IPS DF 4.7 (cell line): Measurements from ENCODE around the gene RASAL3.
"Not testable (repeated sequence)": the region's sequence is repeated elsewhere in the genome, so short reads cannot be mapped to it uniquely, and the experiment has no call there.

Experiments used
- DNase-seq: peaks from one replicate; pipeline ENCODE4 v3.0.0-alpha.2; 2013; ENCODE audit warnings: low spot score; ENCODE audit errors: extremely low read depth

RASAL3 gene

GRCh38 chr19:15464394-15465385 lies at the start of gene RASAL3:
TSS of gene RASAL3 (minus strand) at chr19:15464544. CDS start at chr19:15464358, 186 bp downstream.
- no peak for DNase-seq

- no peak for DNase-seq
Observed at GRCh38 chr19:15511671-15512424, 47.5 kb upstream of the RASAL3 start.

DNA sequence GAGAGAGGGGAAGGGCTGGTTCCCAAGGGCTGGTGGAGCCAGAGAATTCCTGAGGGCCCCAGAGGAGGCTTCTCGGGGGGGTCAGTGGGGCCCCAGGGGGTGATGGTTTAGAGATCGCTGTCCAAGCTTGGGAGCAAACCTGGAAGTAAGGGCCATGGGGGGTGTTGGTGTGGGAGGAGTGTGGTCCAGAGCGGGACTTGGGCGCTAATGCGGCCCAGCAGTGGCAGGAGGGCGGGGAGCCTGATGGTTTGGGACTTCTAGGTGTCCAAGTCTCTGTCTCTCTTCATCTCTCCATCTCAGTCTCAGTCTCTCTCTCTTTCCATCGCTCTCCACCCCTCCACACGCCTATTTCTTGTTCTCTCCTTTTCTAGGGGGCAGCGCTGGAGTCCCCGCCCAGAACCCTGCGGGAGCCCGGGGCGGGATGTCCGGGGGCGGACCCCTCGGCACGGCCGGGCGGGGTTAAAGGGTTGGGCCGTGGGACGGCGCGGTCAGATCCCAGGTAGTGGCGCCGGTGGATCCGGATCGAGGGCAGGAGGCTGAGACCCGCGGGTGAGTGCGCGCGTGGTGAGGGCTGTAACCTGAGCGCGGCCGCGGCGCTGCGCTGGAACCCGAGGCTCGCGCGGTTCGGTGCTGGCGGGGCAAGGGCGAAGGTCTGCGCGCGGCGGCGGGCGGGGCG lies 43.8 kb upstream of the RASAL3 start, which contains the start of gene CYP4F22:
Gene CYP4F22 (plus strand): TSS at position 491 of the 676 bp plus-strand sequence. CDS start 16,812 bp downstream, outside the sequence.
- no peak for DNase-seq

DNA sequence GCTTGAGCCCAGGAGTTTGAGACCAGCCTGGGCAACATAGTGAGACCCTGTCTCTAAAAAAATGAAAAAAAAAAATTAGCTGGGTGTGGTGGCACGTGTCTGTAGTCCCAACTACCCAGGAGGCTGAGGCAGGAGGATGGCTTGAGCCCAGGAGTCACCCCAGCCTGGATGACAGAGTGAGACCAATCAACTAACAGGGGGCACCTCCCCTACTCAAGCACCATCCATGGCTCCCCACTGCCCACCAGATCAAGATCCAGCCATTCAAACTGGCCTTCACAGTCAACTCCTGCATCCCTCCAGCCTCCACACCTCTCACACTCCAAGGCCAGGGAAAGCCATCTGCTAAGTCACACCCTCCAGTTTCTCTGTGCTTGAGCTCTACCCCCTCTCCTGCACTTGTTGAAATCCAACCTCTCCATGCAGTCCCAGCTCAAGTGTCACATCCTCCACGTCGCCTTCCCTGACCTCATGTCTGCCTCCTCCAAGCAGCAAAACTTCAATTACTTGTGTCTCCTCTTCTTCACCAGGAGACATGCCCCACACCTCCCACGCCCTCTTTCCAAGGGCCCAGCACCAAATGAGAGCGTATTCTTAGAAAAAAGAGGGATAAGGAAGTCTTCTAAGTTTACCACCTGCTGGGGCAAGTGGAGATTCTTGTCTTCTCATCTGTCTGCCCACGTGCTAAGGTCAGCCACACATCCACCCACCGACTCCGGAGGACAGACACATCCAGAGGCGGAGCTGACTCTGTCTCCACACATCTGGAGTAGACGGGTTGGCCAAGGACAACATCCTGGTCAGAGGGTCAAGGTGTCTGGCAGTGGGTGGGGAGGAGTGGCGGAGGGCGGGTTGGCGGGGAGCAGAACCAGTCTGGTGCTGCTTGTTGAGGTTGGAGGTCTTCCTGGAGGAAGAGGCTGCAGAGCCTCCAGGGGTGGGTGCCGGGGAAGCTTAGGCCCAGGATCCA lies 43.0 kb upstream of the RASAL3 start:
- DNase-seq, result no peak

DNA sequence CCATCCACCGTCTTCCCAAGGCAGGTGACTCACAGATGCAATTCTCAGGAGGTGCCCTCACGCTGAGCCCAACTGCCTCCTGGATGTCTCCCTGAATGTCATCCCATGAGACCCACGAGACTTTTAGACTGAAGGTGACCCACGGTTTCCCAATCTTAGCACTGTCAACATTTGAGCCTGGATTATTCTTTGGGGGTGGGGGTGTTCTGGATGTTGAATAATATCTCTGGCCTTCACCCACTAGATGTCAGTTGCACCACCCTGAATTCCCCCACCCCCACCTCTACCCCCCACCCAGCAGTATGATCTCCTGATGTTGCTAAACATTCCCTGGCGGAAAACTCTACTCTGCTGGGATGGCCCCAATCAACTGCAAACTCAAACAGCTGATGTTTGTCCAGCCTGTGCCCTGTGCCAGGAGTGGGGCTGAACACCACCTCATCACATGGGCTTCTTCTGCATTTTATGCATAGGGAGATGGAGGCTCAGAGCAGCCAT lies 41.8 kb upstream of the RASAL3 start:
- DNase-seq, result no peak

DNA sequence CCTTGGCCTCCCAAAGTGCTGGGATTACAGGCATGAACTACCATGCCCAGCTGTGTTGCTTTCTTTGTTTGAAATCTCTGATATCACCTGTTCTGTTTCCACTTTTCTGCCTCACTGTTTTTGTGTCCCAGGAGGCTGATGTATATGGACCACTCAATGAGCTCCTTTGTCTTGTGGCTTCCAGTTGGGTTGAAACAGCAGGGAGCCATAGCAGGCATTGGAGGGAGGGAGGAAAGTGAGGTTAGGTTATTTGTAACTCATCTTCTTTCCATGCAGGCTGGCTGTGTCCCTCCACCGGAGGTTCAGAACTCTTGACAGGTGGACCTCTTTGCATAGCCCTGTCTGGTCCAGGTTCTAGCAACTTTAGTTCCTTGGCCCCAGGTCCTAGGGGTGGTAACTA lies 37.9 kb upstream of the RASAL3 start:
- no peak for DNase-seq

DNA sequence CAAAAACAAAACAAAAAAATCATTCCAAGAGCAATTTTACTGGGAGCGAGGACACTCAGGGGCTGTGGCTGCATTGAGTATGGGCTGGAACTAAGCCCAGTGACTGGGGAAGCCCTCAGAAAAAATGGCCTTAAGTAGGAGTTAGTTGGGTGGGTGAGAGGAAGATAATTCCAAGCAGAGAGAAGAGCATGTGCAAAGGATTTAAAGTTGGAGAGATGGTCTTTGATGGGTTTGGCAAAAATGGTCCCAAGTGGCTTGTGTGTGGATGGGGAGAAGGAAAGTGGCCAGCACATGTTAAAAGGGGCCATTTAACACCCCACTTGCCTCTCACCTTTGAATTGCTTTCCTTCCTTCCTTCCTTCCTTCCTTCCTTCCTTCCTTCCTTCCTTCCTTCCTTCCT lies 37.3 kb upstream of the RASAL3 start:
- DNase-seq, result no peak

GRCh38 chr19:15498910-15499309 lies 34.6 kb upstream of the RASAL3 start:
- no peak for DNase-seq

- no peak for DNase-seq
Observed at GRCh38 chr19:15498156-15498858, 34.0 kb upstream of the RASAL3 start.

DNA sequence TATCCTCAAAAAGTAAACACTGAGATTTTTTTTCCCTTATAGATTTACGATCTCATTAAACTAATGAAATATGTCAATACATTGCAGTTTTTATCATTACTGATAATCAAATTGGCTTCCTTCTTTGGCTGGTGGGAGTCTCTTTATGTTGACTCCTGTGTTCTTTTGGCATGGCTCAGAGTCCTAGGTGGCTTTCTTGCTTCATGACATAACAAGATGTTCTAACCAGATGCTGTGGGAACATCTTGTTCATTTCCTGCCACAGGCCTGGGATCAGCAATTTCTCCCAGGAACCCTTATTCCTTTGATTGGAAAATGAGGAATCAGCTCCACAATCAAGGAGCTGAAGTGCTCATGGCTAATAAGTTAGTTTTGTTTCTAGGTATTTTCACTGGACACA lies 30.8 kb upstream of the RASAL3 start:
- no peak for DNase-seq

GRCh38 chr19:15488489-15489226 lies 24.3 kb upstream of the RASAL3 start:
- DNase-seq, result no peak

DNA sequence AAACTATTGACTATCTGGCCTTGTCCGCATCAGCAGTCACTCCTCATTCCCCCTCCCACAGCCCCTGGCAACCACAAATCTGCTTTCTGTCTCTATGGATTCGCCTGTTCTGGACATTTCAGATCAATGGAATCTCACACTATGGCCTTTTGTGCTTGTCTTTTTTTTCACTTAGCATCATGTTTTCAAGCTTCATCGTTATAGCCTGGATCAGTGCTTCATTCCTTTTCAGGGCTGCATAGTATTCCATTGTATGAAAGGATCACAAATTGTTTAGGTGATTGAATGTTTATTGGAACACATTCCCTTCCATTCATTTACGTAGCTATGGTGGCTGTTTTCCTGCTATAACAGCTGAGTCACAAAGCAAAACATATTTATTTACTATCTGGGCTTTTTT lies 22.7 kb upstream of the RASAL3 start:
- no peak for DNase-seq

DNA sequence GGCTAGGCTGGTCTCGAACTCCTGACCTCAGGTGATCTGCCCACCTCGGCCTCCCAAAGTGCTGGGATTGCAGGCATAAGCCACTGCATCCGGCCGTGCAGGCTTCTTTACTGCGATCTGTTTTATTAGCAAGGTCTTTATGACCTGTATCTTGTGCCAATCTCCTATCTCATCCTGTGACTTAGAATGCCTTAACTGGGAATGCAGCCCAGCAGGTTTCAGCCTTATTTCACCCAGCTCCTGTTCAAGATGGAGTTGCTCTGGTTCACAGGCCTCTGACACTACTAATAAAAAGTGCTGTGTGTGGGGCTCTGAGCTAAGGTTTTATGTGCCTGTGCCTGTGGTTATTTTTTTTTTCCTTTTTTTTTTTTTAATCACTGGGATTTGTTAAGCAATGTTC lies 21.4 kb upstream of the RASAL3 start:
- not testable (repeated sequence) for DNase-seq

DNA sequence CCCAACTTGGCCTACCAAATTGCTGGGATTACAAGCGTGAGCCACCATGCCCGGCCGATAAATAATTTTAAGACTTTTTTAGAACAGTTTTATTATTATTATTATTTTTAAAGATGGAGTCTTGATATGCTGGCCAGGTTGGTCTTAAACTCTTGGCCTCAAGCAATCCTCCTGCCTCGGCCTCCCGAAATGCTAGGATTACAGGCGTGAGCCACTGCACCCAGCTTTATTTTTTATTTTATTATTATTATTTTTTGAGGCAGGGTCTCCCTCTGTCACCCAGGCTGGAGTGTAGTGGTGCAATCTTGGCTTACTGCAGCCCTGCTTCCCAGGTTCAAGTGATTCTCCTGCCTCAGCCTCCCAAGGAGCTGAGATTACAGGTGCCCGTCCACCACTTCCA lies 16.7 kb upstream of the RASAL3 start:
- DNase-seq, result not testable (repeated sequence)

DNA sequence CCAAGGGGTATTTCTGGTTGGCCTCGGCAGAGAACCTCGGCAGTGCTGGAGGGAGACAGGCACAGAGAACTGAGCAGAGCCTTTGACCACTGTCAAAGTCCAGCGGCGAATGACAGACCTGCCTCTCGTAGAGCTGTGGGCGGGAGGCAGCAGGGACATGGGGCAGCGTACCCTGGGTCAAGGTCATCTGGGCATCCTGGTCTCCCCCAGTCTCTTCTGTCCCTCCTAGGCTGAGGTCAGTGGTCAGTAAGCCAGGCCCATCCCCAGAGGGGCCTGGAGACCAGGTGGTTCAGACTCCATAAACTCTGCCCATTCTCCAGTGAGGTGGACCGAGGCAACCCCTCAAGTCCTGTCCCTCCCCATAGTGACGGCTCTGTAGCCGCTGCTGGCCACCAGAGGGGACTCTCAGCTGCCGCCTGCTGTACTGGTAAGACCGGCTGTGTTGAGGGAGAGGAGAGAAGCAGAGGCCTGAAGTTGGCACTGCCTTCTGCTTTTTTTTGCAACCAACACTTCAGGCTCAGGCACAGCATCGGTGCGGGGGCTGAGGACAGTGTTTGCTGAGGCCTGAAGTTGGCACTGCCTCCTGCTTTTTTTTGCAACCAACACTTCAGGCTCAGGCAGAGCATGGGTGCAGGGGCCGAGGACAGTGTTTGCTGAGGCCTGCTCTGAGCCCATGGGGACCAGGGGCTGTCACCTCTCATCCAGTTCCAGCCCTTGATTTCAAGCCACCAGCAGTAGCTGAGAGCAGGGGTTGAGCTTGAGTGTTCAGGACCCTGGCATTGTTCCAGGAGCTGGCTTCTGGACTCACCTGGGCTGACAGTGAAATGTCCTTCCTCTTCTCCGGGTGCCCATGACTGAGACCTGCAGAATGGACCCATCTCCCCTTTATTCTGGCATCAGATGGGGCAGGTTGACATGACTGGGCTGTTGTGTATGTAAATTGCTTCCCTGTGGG lies 15.3 kb upstream of the RASAL3 start, which contains the start of gene PGLYRP2:
Gene PGLYRP2 (minus strand): TSS at position 111 of the 955 bp plus-strand sequence. CDS start 130 bp downstream, outside the sequence.
- DNase-seq, result no peak

DNA sequence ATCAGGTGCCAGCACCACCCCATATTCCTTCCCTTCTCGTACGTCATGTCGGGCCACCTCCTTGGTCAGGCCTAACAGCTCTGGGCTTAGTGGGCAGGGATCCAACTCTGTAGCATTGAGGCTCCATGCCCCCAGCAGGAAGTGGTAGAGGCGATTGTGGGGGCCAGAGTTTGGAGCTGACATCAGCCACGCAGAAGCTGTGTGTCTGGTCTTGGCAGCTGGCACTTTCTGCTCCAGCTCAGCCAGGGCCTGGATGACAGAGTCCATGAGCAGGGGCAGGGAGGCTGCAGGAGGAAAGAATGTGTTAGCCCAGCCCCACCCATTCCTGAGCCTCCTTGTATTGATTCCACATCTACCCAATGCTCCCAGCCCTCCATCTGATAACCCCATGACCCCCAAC lies 12.0 kb upstream of the RASAL3 start:
- DNase-seq, result no peak

- DNase-seq, result no peak
Observed at GRCh38 chr19:15475611-15476010, 11.3 kb upstream of the RASAL3 start.

GRCh38 chr19:15475169-15475568 lies 10.8 kb upstream of the RASAL3 start:
- DNase-seq, result no peak
